IPS-15b (cell line): ENCODE measurements around the gene PRRG2.

Experiments used
- H3K27me3 ChIP-seq: one replicate; pipeline ENCODE4 v1.6.1; 2013; ENCODE audit warnings: low read length; ENCODE audit not compliant: control insufficient read depth, insufficient read depth
- H3K36me3 ChIP-seq: one replicate; pipeline ENCODE4 v1.6.1; 2013; ENCODE audit warnings: low read length; ENCODE audit not compliant: control insufficient read depth, insufficient read depth
- H3K4me1 ChIP-seq: one replicate; pipeline ENCODE4 v1.6.1; 2013; ENCODE audit warnings: mild to moderate bottlenecking, low read length; ENCODE audit not compliant: control insufficient read depth, insufficient read depth
- H3K4me3 ChIP-seq: one replicate; pipeline ENCODE4 v1.5.1; 2013; ENCODE audit warnings: low read depth, low read length
- H3K9ac ChIP-seq: one replicate; pipeline ENCODE4 v1.6.1; 2013; ENCODE audit warnings: low read depth, mild to moderate bottlenecking, low read length
- H3K9me3 ChIP-seq: one replicate; pipeline ENCODE4 v1.6.1; 2013; ENCODE audit warnings: mild to moderate bottlenecking, low read length; ENCODE audit not compliant: control insufficient read depth, insufficient read depth

PRRG2 gene

DNA sequence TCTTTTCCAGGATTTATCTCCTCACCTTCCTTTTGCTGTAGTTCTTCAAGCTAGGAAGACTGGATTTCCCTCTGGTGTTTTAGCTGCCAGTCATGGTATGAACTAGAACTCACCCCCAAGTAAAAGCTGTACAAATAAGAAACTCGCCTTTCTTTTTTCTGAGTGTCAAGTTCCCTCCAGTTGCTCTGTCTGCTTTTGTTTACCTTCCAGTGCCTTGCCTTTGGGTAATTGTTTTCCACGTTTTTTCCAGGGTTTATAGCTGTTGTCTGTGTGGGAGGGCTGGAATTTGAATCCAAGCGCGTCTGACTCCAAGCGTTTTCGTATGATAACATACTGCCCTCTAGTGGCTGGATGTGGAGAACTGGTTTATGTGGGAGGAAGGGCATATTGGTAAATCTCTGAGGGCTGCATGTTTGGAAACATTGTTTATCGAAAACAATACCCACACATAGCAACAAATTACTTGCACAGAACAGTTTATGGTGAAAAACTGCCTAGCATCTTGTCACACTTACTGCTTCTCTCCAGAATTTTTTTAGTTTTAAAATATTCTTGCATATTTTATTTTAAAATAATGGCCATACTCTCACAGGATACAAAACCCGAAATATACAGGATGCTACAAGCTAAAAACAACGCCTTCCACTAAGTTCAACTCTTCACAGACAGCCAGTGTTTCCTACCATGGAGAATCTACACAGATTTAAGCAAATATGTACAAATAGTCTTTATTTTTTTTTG is 34.1 kb upstream of the PRRG2 start:
- Histone ChIP-seq H3K9me3 (no peaks in the 10 kb centered on the region), H3K27me3 (no peaks in the 10 kb centered on the region), H3K9ac (no peak overlapping the region), H3K36me3 (peaks cover 4% of the 10 kb centered on the region), H3K4me1 (no peaks in the 10 kb centered on the region), H3K4me3 (no peak overlapping the region)

DNA sequence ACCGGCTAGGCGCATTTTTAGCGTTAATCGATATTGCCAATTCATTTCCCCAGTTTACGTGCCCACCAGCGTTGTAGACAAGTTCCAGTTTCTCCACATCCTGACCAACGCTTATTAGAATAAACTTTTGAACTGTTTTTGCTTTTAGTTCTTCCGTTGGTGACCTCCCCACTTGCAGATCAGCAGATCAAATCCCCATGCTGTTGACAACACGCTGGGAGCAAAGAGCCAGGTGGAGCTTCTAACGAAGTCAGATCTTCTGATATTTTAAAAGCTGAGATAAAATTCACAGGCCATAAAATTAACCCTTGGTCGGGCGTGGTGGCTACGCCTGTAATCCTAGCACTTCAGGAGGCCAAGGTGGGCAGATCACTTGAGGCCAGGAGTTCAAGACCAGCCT is 32.1 kb upstream of the PRRG2 start:
- no peaks in the 10 kb centered on the region for H3K27me3 ChIP-seq
- H3K4me1 ChIP-seq = no peaks in the 10 kb centered on the region
- H3K9ac ChIP-seq = no peak overlapping the region
- H3K4me3 ChIP-seq = no peak overlapping the region
- H3K9me3 ChIP-seq = no peaks in the 10 kb centered on the region
- H3K36me3 ChIP-seq = no peaks in the 10 kb centered on the region

DNA sequence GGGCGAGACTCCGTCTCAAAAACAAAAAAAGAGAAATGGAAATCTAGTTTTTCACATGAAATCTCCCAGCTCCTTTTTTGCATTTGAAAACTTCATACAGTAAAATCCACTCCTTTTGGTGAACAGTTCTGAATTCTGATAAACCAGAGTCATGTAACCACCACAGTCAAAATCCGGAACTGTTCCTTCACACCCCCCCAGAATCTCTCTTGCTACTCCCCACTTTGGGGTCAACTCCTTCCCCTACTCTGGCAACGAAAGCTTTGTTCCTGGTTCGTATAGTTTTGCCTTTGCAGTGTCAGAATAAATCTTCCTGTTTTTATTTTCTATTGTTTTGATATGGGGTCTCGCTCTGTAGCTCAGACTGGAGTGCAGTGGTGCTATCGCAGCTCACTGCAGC is 29.6 kb upstream of the PRRG2 start:
- no peaks in the 10 kb centered on the region for H3K4me1 ChIP-seq

DNA sequence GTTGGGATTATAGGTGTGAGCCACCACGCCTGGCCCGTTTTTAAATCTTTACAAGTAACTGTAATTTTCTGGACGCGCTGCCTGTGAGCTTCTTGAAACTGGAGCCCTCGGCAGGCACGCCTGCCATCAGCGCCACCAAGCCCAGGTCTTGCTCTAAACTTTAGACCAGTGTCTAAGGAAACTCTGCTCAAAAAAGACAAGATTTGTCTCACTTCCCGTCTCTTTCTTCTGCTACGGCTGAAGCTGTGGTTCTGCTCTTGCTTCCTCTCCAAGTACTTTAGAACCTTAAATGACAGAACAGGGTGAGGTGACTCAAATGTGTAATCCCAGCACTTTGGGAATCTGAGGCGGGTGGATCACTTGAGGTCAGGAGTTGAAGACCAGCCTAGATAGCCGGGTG is 28.4 kb upstream of the PRRG2 start:
- Histone ChIP-seq H3K27me3 (no peaks in the 10 kb centered on the region), H3K9me3 (no peaks in the 10 kb centered on the region), H3K9ac (no peak overlapping the region), H3K4me1 (no peaks in the 10 kb centered on the region), H3K36me3 (peaks cover 18% of the 10 kb centered on the region), H3K4me3 (no peak overlapping the region)

More for the DNA sequence above, 29.6 kb upstream of the PRRG2 start:
- H3K4me3 ChIP-seq = no peak overlapping the region
- H3K36me3 ChIP-seq = peaks cover 12% of the 10 kb centered on the region
- no peaks in the 10 kb centered on the region for H3K9me3 ChIP-seq
- H3K9ac ChIP-seq = no peak overlapping the region
- no peaks in the 10 kb centered on the region for H3K27me3 ChIP-seq

DNA sequence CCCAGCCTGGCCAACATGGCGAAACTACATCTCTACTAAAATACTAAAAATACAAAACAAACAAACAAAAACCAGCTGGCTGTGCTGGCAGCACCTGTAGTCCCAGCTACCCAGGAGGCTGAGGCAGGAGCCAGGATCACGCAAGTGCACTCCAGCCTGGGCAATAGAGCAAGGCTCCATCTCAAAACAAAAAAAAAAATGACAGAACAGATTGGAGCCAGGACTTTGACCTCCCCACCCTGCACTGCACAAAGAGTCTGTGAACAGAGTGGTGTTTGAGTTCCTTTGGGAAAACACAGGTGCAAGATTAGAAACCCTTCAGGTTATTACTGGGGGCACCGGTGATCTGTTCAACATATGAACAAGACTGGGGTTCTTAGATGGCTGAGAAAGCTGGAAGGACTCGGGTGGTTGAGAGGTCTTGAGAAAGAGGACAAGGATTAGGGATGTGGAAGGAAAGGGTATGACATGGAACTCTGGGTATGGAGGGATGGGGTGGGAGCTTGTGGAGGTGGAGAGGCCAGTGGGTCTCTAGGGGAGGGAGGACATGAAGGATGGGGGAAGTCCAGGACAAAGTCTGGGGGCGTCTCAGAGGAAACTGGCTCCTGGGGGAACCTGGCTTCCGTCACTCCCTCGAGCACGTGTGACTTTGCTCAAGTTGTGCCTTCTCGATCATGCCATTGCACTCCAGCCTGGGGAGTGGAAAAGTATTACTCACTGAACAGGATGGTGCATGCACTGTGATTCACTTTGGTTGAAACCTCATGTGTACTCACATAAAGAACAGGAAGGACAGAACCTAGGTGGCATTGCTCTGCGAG is 27.5 kb upstream of the PRRG2 start:
- H3K4me3 ChIP-seq = no peak overlapping the region
- peaks cover 22% of the 10 kb centered on the region for H3K36me3 ChIP-seq
- no peak overlapping the region for H3K9ac ChIP-seq
- H3K9me3 ChIP-seq = no peaks in the 10 kb centered on the region
- no peaks in the 10 kb centered on the region for H3K4me1 ChIP-seq
- H3K27me3 ChIP-seq = no peaks in the 10 kb centered on the region

DNA sequence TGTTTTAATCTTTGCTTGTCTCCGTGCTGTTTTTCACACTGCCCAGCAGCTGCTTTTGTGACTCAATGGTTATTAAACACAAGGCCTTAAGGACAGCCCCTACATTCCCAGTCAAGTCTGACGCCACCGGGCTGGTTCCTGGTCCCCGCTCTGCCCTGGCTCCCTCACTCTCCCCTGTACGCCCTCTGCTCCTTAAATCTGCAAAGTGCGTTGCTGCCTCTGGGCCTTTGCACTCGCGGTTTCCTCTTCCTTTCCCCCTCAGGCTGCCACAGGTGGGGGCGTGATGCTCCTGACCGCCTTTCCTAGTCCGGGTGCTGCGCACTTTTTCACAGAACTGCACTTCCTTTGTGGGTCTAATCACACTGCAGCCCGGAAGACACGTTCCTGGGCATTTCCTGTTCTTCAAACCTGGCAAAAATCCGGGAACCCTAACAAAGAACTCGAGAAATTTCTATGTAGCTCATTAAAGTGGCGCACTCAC is 26.4 kb upstream of the PRRG2 start:
- peaks cover 32% of the 10 kb centered on the region for H3K36me3 ChIP-seq

DNA sequence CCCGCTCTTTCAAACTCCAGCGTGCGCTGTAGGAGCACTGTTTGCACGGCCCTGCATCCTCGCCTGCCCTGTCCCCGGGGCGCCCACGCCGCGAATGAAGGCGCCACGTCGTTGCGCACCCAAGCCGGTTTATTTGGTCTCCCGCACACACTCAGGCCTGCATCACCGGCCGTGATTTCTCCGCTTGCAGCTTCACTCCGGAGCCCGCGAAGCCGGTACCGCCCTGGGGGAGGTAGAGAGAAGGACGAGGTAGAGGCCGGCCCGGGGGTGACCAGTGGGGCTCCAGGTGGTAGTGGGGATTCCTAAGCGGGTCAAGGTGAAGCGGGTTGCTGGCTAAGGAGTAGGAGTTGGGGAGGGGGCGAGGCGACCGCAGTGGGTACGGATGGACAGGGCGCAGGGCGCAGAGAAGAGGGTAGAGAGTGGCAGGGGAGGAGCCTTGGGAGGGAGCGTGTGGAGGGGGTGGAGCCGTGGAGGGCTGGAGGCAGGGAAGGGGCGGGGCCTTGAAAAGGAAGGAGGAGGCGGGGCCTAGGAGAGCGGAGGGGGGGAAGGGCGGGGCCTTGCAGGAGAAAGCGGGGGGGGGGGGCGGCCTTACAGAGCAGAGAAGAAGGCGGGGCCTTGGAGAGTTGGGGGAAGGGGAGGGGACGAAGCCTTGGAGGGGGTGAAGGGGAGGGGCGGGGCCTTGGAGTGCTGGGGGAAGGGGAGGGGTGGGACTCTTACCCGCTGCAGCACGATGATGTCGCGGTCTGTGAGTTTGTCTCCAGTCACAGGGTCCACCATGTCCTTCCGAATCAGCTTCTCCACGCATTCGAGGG is 25.3 kb upstream of the PRRG2 start:
- Histone ChIP-seq H3K4me3 (peak overlapping the region; percentile 78), H3K36me3 (peaks cover 35% of the 10 kb centered on the region), H3K27me3 (no peaks in the 10 kb centered on the region), H3K4me1 (no peaks in the 10 kb centered on the region), H3K9me3 (no peaks in the 10 kb centered on the region), H3K9ac (peak overlapping the region; percentile 70)

More for the DNA sequence above, 26.4 kb upstream of the PRRG2 start:
- Histone ChIP-seq H3K9me3 (no peaks in the 10 kb centered on the region), H3K27me3 (no peaks in the 10 kb centered on the region), H3K4me3 (no peak overlapping the region), H3K4me1 (no peaks in the 10 kb centered on the region), H3K9ac (no peak overlapping the region)

DNA sequence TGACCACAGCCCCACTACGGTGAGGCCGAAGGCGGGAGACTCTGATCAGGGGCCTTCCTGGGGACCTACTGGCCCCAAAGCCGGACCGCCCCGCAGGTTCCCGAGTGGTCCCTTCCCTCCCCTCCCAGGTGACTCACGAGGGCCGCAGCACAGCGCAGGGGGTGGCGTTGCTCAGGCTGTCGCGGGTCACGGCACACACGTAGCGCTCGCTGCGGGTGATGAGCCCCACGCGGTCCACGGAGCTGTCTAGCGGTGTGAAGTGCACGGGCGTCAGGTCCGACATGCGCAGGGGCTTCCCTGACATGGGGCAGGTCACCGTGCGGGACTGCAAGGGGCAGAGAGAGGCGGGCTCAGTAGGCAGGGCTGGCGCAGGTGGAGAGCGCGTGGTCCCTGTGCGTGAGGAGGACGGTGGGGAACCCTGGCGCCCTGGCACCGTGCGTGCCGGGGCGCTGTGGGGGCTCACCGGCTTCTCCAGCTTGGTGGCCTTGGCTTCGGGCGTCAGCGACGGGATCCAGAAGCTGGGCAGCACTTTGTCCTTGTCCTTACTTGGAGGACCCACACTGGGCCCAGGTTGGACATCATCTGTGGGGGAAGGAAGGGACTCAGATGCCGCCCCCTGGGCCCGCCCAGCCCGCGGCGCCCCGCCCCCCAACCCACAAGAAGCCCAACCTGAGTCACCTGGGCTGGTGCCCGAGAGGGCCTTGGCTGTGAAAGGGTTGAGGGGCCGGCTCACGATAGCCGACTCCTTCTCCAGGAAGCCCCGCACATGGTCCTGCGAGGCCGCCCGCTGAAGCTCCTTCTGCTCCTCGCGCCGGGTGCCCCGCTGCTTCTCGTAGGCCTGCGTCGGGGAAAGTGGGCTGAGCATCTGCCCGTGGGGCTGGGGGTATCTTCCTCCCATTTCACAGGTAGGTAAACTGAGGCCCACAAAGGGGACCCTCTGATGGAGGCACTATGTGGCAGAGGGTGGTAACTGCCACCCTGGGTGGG is 24.4 kb upstream of the PRRG2 start:
- Histone ChIP-seq H3K9me3 (no peaks in the 10 kb centered on the region), H3K4me1 (no peaks in the 10 kb centered on the region), H3K4me3 (peak overlapping the region; percentile 78), H3K27me3 (no peaks in the 10 kb centered on the region), H3K9ac (peak overlapping the region; percentile 70), H3K36me3 (peaks cover 35% of the 10 kb centered on the region)

DNA sequence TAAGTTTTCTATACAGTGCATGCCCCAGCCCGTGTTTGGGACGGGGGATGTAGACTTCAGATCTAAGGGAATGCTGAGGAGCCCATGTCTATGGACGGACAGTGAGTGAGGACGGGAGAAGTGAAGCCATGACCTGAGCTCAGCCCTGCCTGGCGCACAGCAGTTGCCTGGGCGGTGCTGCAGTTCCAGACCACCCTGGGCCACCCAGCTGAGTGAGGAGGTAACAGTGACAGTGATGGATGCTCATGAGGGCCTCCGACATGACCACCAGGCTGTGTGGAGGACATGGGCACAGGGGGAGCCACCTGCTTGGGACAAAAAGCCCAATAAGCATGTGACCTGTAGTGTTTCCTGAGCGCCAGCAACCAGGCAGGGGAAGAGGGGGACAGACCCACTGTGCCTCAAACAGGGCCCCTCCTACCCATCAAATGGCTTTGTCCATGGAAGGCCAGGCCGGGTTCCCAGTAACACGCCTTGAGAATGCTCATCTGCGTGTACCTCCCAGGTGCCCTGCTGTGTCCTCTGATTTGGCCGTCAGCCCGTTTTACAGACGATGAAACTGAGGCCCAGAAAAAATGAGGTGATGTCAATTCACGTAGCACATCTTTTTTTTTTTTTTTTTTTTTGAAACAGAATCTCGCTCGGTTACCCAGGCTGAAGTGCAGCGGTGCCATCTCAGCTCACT is 23.3 kb upstream of the PRRG2 start:
- Histone ChIP-seq H3K4me3 (no peak overlapping the region), H3K9ac (no peak overlapping the region), H3K36me3 (peaks cover 35% of the 10 kb centered on the region), H3K4me1 (no peaks in the 10 kb centered on the region), H3K9me3 (no peaks in the 10 kb centered on the region), H3K27me3 (no peaks in the 10 kb centered on the region)

DNA sequence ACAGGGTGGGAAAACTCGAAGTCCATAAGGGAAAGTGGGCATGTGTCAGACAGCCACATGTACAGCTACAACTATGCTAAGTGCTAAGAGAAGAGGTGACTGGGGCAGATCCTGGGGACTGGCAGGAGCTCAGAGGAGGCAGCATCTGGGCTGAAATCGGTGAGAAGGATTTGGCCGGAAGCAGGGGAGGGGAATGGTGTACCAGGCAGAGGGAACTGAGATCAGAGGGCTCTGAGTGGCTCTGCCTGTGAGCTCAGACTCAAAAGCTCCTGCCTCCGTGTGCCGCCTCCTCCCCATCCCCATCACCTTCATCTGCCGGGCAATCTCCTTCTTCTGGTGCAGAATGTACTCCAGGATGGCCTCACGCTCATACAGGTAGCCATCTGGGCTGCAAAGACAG is 22.5 kb upstream of the PRRG2 start:
- H3K36me3 ChIP-seq = peaks cover 35% of the 10 kb centered on the region
- H3K4me1 ChIP-seq = no peaks in the 10 kb centered on the region
- no peaks in the 10 kb centered on the region for H3K27me3 ChIP-seq
- no peak overlapping the region for H3K4me3 ChIP-seq
- H3K9me3 ChIP-seq = no peaks in the 10 kb centered on the region
- H3K9ac ChIP-seq = no peak overlapping the region
